ENCODE results near the gene AJAP1.

AJAP1 gene

GRCh38 chr1:4769516-4770280, 115.3 kb downstream of the AJAP1 start:
- no peak for DNase-seq (ENCODE audit: low read depth in 2 of 2)

- DNase-seq (ENCODE audit: low read depth in 2 of 2): no peak
Observed at GRCh38 chr1:4770713-4771112, 116.3 kb downstream of the AJAP1 start.

DNA sequence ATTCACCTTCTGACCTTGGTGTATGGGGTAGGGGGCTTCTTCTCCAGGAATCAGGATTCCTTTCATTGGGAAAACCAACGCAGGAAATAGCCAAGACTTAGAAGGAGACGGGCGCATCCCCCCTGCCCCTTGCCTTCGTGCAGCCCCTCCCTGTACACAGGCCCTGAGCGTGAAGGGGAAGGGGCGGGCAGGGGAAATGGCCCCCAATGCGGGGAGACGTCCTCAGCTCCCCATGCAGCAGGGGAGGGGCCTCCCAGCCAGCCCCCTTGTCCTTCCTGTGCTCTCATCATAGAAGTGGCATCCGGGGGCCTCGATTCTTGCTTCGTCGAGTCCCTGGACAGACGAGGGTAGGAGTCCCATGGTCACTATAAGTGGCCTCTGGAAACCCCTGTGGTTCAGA, 116.9 kb downstream of the AJAP1 start:
- DNase-seq (ENCODE audit: low read depth in 2 of 2): no peak

DNA sequence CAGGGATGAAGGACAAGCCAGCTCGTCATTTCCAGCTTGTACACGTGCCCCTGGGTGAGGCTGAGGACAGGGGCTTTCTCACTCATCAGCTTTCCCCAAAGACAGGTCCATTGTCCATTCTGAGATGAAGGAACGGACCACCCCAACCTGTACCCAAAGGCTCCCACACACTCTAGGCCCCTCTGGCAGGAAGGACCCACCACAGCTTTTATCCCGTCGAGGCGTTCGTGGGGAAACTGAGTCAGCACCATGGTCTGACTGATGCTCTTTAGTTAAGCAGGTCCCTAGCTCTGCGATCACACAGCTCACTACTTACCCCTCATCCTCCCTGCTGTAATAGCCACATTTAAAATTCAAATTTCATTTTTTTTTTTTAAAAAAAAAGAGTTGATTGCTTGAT, 117.3 kb downstream of the AJAP1 start:
- DNase-seq (ENCODE audit: low read depth in 2 of 2): no peak

GRCh38 chr1:4772294-4773010, 118.0 kb downstream of the AJAP1 start:
- no peak for DNase-seq (ENCODE audit: low read depth in 2 of 2)

GRCh38 chr1:4773226-4773625, 118.8 kb downstream of the AJAP1 start:
- no peak for DNase-seq (ENCODE audit: low read depth in 2 of 2)

DNA sequence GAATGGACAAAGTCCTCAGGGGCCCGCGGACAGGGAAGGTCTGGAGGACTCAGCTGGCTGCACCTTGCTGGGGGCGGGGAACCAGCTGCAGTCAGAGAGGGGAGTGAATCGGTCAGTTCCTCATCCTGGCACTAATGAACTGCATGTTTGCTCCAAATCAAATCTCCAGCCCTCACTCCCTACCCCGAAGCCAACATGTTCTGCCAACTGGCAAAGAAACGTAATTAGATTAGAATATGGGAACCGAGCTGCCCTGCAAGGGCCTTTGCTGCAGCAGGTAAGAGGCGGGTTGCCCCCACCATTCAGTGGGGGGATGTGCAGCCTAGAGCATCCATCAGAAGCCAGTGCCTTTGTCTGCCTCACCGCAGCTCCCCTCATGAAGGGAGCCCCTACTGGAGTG, 121.1 kb downstream of the AJAP1 start:
- DNase-seq (ENCODE audit: low read depth in 2 of 2): no peak

GRCh38 chr1:4778056-4778455, 123.6 kb downstream of the AJAP1 start:
- DNase-seq (ENCODE audit: low read depth in 2 of 2): no peak

DNA sequence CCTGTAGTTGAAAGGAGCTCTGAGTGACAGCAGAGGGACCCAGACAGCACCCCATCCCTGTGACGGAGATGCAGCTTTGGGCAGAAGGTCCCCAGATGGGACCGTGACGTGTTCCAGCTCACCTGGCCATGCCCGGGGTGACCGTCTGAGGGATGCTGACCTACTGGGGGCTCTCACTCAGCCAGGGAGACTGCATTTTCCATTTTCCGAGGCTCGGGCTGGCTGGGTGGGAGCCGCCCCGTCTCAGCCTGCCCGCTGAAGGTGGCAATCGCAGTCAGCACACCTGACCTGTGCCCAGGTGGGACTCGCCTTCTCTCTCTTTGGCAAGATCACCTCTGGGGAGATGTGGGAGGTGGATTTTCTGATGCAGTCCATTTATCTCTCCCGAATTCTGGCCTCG, 127.2 kb downstream of the AJAP1 start:
- no peak for DNase-seq (ENCODE audit: low read depth in 2 of 2)

DNA sequence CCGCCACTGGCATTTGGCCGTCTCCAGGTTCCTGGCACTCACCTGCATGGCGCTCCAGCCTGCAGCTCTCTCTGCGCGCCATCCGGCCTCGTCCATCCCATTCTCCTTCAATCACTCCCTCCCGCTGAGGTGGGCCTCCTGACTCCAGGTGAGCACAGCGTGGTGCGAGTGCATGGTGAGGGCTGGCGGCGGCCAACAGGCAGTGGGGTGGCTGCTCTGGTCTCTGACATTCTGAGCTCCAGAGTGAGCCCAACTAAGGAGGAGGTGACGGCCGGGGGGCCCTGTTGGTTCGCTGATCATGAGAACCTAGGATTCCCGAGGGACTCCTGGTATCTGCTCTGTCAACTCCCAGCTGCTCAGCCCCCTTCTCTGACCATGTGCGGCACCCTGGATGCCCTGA, 130.4 kb downstream of the AJAP1 start:
- DNase-seq (ENCODE audit: low read depth in 2 of 2): no peak

- DNase-seq (ENCODE audit: low read depth in 2 of 2): no peak
Observed at GRCh38 chr1:4786055-4786454, 131.6 kb downstream of the AJAP1 start.

GRCh38 chr1:4787551-4787950, 133.1 kb downstream of the AJAP1 start:
- DNase-seq (ENCODE audit: low read depth in 2 of 2): no peak

- DNase-seq (ENCODE audit: low read depth in 2 of 2): no peak
Observed at GRCh38 chr1:4792565-4792964, 138.2 kb downstream of the AJAP1 start.

- DNase-seq (ENCODE audit: low read depth in 2 of 2): no peak
Observed at GRCh38 chr1:4794020-4794780, 139.8 kb downstream of the AJAP1 start.

GRCh38 chr1:4796161-4797015, 142.0 kb downstream of the AJAP1 start:
- no peak for DNase-seq (ENCODE audit: low read depth in 2 of 2)

GRCh38 chr1:4797016-4797410, 142.6 kb downstream of the AJAP1 start:
- DNase-seq (ENCODE audit: low read depth in 2 of 2): no peak

GRCh38 chr1:4797429-4797828, 143.0 kb downstream of the AJAP1 start:
- no peak for DNase-seq (ENCODE audit: low read depth in 2 of 2)

GRCh38 chr1:4801192-4801924, 146.9 kb downstream of the AJAP1 start:
- DNase-seq (ENCODE audit: low read depth in 2 of 2): no peak

GRCh38 chr1:4802024-4802423, 147.6 kb downstream of the AJAP1 start:
- DNase-seq (ENCODE audit: low read depth in 2 of 2): no peak

GRCh38 chr1:4803335-4803734, 148.9 kb downstream of the AJAP1 start:
- no peak for DNase-seq (ENCODE audit: low read depth in 2 of 2)

DNA sequence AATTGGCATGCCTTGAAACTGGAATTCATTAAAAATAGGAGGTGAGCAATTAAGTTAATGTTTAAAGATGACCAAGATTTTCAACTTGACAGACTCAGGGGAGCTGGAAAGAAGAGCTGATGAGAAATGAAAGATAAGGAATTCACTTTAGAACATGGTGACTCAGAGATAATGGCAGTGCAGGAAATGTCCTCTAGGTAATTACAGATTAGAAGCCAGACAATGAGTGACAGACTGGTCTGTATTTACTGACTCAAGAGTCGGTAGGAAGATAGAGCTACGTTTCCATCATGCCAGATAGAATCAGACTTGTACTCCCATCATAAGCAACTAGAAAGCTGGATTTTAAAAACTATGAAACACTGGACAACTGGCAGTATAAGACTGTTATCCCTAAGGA, 151.6 kb downstream of the AJAP1 start:
- DNase-seq (ENCODE audit: low read depth in 2 of 2): no peak
